Measurements from ENCODE around the gene POM121L2. TPM values are rescaled to one million over a fixed set of nuclear protein-coding genes. Genes with fewer than 3 reads are reported as not detected.

POM121L2 gene
- polyA plus RNA-seq, 3 donors, result not detected

DNA sequence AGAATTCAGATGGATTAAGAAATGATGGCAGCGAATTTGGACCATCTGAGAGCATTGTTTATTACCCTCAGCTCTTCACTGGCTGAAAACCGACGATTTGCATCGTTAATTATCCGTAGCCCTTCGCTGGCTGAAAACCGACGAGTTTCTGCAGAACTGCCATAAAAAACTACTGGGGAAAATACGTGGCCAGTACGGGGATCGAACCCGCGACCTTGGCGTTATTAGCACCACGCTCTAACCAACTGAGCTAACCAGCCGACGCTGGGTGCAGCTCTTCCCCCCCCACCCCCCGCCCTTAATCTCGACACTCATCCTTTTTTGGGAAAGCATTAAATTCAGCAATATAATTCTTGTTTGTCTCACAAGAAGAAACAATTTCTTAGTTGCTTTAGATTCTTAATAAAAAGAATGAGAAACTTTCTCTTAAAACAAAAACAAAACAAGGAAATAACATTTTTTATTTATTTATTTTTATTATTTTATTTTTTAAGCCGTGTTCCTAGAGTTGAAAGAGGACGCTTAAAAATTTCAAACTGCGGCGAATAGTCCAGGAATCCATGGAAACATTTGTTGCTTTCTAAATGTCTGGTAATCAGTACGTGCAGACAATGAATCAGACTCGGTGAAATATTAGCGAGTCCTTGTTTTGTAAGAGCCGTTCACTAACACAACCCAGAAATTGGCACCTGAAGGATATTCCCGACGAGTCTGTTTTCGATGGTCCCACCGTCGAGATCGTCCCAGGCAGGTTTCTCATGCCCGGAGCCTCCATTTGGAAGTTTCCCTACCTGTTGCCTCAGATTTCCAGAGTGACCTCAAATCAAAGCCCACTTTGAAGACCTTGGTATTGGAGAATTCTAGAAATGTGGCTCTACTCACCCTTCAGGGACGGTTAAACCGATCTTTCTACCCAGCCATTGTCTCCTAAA lies 36.8 kb downstream of the POM121L2 start:
- Histone ChIP-seq H3K9ac (ENCODE audit: insufficient read depth, low read length, poor library complexity, severe bottlenecking) (no peak overlapping the region), H3K27me3 (ENCODE audit: control insufficient read depth in 2 of 2, insufficient read depth in 2 of 2, low read length in 2 of 2) (peaks cover 43 to 73% of the 10 kb centered on the region in 2 donors)
- no peak for DNase-seq

DNA sequence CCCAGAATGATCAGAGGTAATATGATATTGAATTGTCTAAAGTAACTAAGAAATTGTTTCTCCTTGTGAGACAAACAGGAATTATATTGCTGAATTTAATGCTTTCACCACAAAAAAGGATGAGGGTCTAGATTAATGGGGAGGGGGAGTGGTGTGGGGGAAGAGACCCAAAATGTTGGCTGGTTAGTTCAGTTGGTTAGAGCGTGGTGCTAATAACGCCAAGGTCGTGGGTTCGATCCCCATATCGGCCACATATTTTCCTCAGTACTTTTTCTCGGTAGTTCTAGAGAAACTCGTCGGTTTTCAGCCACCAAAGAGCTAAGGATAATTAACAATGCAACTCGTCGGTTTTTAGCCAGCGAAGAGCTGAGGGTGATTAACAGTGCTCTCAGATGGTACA lies 38.3 kb downstream of the POM121L2 start:
- intact Hi-C loops (cut with micrococcal nuclease), result no loop called here
- no peaks in the 10 kb centered on the region for H3K79me2 ChIP-seq (ENCODE audit: insufficient read depth, low read length)

More for the DNA sequence above, 36.8 kb downstream of the POM121L2 start:
- TF ChIP-seq, protein P1, sequence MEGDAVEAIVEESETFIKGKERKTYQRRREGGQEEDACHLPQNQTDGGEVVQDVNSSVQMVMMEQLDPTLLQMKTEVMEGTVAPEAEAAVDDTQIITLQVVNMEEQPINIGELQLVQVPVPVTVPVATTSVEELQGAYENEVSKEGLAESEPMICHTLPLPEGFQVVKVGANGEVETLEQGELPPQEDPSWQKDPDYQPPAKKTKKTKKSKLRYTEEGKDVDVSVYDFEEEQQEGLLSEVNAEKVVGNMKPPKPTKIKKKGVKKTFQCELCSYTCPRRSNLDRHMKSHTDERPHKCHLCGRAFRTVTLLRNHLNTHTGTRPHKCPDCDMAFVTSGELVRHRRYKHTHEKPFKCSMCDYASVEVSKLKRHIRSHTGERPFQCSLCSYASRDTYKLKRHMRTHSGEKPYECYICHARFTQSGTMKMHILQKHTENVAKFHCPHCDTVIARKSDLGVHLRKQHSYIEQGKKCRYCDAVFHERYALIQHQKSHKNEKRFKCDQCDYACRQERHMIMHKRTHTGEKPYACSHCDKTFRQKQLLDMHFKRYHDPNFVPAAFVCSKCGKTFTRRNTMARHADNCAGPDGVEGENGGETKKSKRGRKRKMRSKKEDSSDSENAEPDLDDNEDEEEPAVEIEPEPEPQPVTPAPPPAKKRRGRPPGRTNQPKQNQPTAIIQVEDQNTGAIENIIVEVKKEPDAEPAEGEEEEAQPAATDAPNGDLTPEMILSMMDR (IDR thresholded peaks at IDR 0.05), result no peak
- H3K9me3 Mint-ChIP-seq, result peaks cover 10 to 42% (median 32%) of the 10 kb centered on the region in 7 donors
- H3K4me3 Mint-ChIP-seq, result peak overlapping the region in 1 of 2 donors; percentile 59
- no peaks in the 10 kb centered on the region for H3K36me3 Mint-ChIP-seq
- 23% methylated on average over 25 of the region's 36 CpGs for WGBS (ENCODE audit: insufficient coverage)
- intact Hi-C loops (cut with micrococcal nuclease), result no loop called here
- peaks cover 5% of the 10 kb centered on the region for H3K4me1 Mint-ChIP-seq
- no peaks in the 10 kb centered on the region for H4K20me1 ChIP-seq (ENCODE audit: insufficient read depth, low read length)
- no peak overlapping the region for H3K4me2 ChIP-seq (replicated peaks; ENCODE audit: extremely low read depth, low read length, poor library complexity, severe bottlenecking)
- H3K4me3 ChIP-seq (replicated peaks in 1 of 3; ENCODE audit: low read depth in 2 of 3, low read length in 3 of 3), result no peak overlapping the region
- no peak overlapping the region for H3K27ac ChIP-seq (ENCODE audit: low read depth in 1 of 2, low read length in 2 of 2)
- H2AFZ ChIP-seq (ENCODE audit: insufficient read depth, low read depth, low read length, poor library complexity, severe bottlenecking), result no peak overlapping the region
- no peaks in the 10 kb centered on the region for H3K36me3 ChIP-seq (replicated peaks in 1 of 2; ENCODE audit: control insufficient read depth in 1 of 2, insufficient read depth in 2 of 2, low read length in 2 of 2)
- H3K27ac Mint-ChIP-seq, result no peak overlapping the region
- peaks cover 17 to 38% of the 10 kb centered on the region in 2 donors for H3K9me3 ChIP-seq (replicated peaks in 1 of 2; ENCODE audit: control insufficient read depth in 1 of 2, insufficient read depth in 1 of 2, low read length in 2 of 2)
- peaks cover 62 to 76% (median 70%) of the 10 kb centered on the region in 3 donors for H3K27me3 Mint-ChIP-seq (ENCODE audit: low read depth in 3 of 3)
- no peaks in the 10 kb centered on the region for H3K79me2 ChIP-seq (ENCODE audit: insufficient read depth, low read length)
- no peaks in the 10 kb centered on the region for H3K4me1 ChIP-seq (ENCODE audit: control insufficient read depth in 1 of 2, insufficient read depth in 2 of 2, low read length in 2 of 2)

More for the DNA sequence above, 38.3 kb downstream of the POM121L2 start:
- H3K27ac Mint-ChIP-seq, result no peak overlapping the region
- Histone ChIP-seq H2AFZ (ENCODE audit: insufficient read depth, low read depth, low read length, poor library complexity, severe bottlenecking) (no peak overlapping the region), H3K27me3 (ENCODE audit: control insufficient read depth in 2 of 2, insufficient read depth in 2 of 2, low read length in 2 of 2) (peaks cover 28 to 71% of the 10 kb centered on the region in 2 donors), H3K4me2 (replicated peaks; ENCODE audit: extremely low read depth, low read length, poor library complexity, severe bottlenecking) (no peak overlapping the region), H3K4me1 (ENCODE audit: control insufficient read depth in 1 of 2, insufficient read depth in 2 of 2, low read length in 2 of 2) (no peaks in the 10 kb centered on the region), H3K4me3 (replicated peaks in 1 of 3; ENCODE audit: low read depth in 2 of 3, low read length in 3 of 3) (no peak overlapping the region), H3K27ac (ENCODE audit: low read depth in 1 of 2, low read length in 2 of 2) (no peak overlapping the region), H3K9me3 (replicated peaks in 1 of 2; ENCODE audit: control insufficient read depth in 1 of 2, insufficient read depth in 1 of 2, low read length in 2 of 2) (peaks cover 12 to 26% of the 10 kb centered on the region in 2 donors), H3K36me3 (replicated peaks in 1 of 2; ENCODE audit: control insufficient read depth in 1 of 2, insufficient read depth in 2 of 2, low read length in 2 of 2) (no peaks in the 10 kb centered on the region), H4K20me1 (ENCODE audit: insufficient read depth, low read length) (no peaks in the 10 kb centered on the region), H3K9ac (ENCODE audit: insufficient read depth, low read length, poor library complexity, severe bottlenecking) (no peak overlapping the region)
- H3K36me3 Mint-ChIP-seq, result no peaks in the 10 kb centered on the region
- no peak for DNase-seq
- H3K9me3 Mint-ChIP-seq, result peaks cover 6 to 33% (median 22%) of the 10 kb centered on the region in 7 donors
- TF ChIP-seq, protein P1 (IDR thresholded peaks at IDR 0.05), result no peak
- H3K4me1 Mint-ChIP-seq, result no peaks in the 10 kb centered on the region
- 68% methylated on average over 11 of the region's 11 CpGs for WGBS (ENCODE audit: insufficient coverage)
- H3K27me3 Mint-ChIP-seq (ENCODE audit: low read depth in 3 of 3), result peaks cover 61 to 68% (median 68%) of the 10 kb centered on the region in 3 donors
- peak overlapping the region in 1 of 2 donors; percentile 13 for H3K4me3 Mint-ChIP-seq
